T follicular helper cell (primary cell): Measurements from ENCODE around the gene SCGN.

Experiments used
- DNase-seq: peaks from one replicate; pipeline ENCODE4 v3.0.0-alpha.2; 2020; ENCODE audit warnings: low read depth

SCGN gene

DNA sequence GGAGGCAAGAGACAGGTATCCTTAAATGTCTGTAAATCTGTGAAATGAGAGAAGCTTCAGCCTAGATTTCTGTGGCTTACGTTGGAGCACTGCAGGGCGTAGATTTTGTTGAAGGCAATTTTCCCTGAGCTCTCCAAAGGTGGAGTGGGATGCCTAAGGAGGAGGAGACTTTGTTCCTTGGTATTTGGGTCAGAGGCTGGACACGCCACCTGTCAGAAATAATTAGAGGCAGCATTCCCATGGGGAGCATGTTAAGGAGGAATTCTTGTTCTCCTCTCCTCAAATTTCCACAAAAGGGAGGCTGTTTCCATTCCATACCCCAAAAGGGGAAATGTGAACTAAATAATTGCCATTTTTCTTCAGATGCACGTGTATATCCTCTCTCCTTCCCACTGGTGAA is 11.1 kb upstream of the SCGN start:
- no peak for DNase-seq

DNA sequence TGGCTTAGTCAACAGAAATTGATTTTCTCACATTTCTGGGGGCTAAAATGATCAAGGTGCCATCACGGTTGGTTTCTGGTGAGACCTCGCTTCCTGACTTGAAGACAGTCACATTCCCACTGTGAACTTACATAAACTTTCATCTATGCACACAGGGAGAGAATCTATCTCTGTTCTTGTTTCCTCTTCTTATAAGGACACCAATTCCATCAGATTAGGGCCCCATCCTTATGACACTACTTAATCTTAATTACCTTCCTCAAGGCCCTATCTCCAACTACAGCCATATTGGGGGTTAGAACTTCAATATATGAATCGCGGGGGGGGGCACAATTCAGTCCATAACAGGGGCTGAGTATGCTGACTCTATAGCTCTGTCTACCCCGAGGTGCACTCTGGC is 10.6 kb upstream of the SCGN start:
- DNase-seq: no peak

DNA sequence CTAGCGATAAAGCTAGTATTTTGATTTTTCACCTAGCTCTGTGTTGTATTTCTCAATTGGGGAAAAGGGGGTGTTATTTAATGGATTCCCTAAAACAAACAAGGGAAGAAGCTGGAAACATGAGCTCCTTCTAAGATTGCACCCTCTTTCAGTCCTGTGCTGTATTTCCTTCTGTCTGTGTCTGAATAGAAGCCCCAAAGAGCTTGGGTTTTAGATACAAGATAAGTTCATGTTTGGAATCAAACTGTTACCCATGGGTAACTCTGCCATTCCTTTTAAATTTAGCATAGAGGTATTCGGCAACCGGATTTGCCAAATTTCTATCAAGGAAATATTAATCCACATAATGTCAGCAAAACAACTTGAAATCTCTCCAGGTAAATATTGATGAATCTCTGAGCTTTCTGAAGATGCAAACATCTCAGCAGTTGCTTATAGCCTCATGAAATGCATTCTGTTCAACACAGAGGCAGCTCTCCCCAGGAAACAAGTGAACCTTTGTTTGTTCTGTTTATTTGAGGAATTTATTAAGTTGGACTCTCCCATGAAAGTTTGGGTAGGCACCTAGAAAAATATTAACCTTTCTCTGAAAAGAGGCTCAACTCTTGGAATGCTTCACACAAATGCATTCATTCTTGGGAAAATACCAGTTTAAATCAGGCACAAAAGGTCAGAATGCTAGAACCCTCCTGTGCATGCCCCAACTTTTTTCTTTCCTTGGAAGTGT is 9.9 kb upstream of the SCGN start:
- DNase-seq: no peak

DNA sequence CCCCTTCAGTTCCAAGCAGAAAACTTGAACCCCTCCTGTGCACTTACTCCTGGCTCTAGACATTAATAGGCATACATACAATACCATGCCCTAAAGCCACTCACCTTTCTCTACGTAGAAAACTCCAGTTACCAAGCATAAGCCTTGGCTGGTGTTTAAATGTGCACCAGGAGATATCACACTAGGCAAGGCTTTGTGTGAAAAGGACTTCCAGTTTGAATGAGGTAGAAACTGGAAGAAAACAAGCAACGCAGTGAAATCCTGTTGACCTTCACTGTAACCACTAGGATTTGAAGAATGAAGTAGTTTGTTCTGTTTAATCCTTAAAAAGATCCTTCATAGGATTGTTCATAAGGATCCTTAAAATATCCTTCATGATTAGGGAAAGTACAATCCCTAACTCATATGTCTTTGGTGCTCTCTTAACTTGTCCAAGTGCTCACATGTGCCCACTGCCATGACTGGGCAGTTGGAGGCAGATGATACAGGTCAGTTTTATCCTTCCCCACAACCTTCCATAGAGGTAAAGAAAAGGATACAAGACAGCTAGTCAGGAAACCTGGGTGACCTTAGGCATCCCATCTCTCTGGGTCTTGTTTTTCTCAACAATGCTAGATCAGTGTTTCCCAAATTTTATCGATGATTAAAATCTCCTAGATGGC is 9.2 kb upstream of the SCGN start:
- no peak for DNase-seq

DNA sequence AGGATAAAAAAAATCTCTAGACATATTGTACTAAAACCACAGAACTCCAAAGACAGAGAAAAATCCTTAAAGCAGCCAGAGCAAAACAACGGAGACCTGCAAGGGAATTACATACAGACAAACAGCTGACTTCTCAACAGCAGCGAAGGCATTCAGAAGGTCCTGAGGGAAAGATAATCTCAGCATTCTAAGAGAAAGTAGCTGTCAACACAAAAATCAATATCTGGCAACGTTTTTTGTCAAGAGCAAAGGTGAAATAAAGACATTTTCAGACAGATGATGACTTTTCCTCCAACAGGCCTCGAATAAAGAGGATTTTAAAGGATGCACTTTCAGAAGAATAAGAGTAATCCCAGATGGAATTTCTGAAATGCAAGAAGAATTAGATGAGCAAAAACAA is 6.1 kb upstream of the SCGN start:
- no peak for DNase-seq

DNA sequence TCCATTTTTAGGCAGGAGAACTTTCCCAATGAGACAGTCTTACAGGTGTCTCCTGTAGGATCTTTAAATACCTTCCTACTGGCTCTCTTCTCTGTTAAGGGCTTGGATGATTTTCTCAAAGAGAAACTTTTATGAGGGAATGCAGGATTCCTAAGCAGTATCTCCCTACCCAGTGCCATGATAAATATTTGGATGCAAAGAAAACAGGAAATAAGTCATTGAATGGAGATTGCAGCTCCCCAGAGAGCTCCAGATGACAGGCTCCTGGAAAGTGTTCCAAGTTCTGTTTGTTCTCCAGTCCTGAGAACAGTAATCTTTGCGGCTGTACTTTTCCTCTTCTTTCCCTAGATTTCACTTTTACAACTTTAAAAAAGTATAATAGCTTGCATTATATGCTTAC is 2.4 kb upstream of the SCGN start:
- no peak for DNase-seq

DNA sequence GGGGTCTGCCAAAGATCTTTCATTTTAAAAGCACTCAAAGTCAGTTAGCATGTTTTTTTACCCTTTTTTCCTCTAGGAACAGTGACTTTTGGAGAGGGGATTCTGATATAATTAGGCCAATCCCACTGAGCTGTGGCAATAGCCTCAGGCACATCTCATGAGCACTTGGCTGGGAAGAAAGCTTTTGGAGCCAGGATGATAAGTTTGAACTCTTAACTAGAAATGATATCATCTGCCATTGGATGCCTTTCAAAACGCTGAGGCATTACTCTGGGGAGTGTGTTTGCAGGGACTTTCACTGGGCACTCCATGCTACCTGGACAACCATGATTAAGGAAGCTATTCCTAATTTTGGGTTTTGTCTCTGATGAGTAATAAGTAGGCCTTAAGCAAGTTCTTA is 3.7 kb downstream of the SCGN start:
- DNase-seq: no peak

DNA sequence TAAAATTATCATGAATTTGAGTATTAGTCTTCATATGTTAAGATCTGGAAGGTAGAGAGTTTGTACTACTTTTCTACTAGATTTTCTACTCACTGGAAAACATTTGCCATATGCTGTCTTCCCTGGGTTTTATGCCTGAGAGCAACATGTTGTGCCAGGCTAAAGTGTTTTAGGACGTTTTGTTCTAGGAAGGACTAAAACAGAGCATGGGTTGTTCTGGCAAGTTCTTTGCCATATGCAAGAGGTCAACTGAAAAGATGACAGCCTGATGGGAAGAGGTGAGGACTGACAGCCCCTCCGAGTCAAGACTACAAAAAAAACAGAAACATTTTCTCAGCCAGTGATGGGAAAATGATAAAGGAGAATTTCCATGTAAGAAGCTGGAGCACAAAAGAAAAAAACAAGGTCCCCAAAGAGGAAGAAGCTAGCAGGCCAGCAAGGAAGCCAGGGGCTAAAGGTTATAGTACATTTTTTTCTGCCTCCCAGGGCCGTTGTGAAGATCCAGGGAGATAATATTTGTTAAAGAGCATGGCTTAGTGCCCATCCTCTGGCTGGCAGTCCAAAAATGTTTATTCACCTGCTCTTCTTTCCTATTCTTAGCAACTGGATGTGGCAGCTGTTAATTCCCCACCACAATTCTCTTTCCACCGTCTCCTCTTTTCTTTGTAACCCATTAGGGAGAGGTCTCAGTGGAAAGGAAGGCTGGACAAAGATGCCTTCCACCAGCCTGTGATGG is 7.8 kb downstream of the SCGN start:
- DNase-seq: no peak

DNA sequence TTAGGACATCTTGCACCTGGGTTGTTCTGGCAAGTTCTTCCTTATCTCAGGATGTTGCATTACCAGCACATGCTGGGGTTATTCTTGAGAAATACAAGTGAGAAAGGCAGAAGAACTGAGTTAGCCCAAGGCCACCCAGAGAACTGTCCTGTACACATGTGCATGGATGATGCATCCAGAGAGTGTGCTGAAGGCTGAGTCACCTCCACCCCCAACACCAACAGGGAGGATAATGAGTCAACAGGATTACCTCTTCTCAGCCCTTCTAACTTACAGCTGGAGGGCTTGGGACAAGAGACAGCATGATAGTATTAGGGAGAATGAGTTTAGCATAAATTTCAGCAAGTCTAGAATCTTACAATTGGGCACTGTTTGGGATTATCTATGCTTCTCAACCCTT is 8.5 kb downstream of the SCGN start:
- DNase-seq: no peak

DNA sequence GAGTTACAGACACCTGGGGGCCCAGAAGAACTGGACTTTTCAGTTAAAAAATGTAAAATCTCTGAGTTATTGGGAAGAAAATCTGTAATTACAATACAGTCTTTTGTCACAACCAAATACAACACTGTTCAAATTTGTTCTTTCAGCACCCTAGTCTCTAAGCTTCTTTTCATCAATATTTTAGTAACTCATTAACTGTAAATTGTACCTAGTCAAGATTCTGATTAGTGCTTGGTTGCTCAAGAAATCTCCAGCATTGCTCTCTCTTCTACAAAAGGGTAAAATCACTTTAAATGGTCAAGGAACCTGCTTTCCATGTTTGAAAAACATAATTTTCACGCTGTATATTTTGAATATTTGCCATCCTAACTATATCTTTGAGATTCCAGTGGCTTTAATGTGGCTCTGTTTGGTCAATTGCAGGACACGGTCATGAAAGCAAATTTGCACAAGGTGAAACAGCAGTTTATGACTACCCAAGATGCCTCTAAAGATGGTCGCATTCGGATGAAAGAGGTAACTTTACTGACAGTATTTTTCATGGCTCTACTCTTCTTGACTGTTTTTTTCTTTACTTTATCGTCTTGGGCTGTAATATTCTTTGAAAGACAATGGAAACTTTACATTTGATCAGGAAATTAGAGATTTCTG is 9.2 kb downstream of the SCGN start:
- no peak for DNase-seq

DNA sequence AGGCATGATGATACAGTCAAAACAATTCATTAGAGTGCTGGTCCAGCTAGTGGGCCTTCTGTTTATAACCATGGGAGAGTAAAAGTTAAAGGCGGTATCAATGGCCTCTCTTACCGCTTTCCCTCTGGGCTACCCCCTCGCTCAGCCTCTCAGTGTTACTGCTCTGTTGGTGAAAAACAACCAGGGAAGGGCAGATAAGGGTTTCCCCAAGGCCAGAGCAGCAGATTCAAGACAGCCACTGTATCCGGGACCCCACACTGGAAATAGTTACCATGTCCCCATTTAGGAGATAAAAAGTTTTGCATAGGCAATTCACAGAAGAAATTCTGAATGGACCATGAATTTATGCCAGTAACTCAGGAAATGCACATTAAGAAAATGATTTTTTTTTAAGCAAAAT is 13.4 kb downstream of the SCGN start:
- DNase-seq: no peak

DNA sequence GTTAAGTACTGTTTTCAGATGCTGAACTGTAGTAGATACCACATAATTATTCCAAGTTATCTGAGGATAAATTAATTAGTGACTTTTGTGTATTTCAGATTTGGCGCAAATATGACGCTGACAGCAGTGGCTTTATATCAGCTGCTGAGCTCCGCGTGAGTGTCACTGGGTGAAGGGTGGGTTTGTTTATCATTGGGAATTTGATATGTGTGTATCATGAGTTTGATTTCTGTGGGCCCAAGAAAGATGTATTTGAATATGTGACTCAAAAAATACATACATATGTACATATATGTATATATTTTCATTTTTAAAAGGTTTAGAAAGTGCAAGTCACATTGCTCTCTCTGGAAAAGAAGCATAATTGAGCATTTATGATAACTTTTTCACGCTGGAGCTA is 17.4 kb downstream of the SCGN start:
- no peak for DNase-seq

DNA sequence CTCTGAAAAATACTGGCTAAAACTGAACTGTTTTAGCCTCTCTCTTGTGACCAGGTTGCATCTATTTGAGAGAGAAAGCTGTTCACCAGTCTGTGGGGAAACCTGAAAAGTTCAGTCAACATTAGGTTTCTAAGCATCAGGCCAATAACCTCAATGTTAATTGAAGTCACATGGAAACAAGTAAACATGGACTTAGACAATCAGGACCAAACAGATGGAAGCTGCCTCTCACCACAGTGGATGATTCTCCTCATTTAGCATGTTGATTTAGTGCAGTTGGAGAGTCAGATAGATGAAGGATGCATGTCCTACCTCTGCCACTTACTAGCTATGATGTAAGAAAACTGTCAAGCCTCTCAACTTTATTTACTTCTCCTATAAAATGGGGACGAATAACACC is 18.2 kb downstream of the SCGN start:
- DNase-seq: no peak

DNA sequence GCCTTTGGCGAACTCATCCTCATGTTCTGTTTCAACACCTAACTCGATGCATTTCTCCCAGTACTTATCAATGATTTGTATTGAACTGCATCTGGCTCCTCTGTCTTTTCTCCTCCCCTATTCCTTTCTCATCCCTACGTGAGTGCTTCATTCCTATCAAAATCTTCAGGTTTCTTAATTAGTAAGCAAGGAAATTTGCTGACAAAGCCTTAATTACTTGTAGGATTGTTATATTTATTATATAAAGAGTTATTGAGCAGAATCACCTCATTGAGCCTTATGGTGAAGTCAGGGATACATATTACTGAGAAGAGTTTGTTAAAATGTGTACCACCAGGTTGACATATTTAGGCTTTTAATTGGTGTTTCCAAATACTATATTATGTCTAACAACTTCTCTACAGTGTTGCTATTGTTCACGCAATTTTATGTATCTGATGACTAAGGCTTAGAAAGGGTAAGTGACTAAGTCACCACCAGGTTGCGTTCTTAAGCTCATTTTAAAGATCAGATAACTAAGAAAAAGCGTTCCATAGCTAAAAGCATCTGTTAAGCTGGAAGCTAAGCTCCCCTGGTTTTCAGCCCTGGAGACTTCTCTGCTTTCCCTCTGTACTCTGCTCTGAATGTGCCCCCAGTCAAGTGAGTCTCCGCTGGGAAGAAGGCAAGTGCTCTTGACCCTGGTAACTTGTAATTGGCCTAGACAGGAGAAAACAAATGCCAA is 18.9 kb downstream of the SCGN start:
- no peak for DNase-seq

DNA sequence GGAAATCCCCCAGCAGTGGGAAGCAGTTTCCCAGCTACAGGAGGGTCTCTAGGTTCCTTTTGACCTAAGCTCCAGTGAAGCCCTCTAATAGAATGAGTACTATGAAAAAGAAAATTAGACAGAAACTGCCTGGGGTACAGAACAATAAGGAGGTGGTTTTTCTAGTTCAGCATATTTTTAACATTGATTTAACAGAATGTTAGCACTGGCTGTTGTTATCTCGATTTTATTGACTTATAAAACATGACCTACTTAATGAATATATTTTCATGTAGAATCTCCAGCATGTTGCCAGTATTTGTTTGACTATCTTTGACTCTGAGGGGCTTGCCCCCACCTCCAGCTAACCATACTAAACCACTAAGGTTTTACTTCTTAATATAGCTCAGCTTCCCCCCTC is 19.6 kb downstream of the SCGN start:
- no peak for DNase-seq

DNA sequence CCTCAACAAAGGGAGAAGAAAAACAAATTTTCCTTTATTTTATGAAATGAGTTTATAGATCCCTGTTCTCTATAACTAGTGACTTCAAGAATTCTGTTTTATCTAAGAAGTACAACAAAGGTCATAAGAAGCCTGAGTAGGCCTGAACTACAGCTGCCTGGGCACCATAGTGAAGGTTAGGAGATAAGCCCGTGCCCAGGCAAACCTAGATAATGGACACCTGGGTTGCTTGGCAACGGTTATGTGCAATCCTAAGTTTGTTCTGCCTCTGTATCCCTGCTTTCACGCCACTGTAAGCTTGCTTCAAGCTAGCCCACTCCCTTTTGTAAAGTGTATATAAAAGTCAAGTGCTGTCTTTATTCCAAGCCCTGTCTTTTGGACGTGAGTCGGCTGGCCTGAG is 23.2 kb downstream of the SCGN start:
- DNase-seq: no peak

DNA sequence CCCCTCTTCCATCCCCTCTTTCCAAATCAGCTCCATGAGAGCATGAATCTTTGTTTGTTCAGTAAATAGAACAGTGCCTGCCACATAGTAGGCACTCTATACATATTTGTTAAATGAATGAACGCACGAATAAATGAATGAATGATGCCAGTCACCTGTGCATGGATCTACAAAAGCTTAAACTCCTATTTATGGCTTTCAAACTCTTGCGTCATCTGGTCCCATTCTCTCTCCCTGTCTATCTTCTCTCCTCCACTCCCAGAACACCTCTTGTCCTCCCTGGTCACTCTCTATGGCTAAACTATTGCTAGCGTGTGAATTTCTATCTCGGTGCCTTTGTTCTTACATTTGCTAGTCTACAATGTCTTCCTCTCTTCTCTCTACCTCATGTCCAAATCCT is 24.8 kb downstream of the SCGN start:
- DNase-seq: no peak

DNA sequence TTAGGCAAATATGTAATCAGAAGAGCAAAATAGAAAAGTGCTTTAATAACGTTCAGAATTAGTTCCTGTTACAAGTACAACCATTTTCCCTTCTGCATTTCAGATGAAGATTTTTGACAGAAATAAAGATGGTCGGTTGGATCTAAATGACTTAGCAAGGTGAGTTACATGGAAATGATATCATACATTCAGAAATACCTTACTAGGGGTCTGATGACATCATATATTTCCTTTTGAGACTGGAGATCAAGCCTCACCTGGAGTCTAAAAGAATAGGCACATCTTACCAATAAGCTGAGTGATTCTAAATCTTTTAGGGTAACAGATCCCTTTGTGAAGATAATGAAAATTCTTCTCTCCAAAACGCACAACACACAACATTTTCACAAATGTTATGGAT is 29.8 kb downstream of the SCGN start:
- no peak for DNase-seq

DNA sequence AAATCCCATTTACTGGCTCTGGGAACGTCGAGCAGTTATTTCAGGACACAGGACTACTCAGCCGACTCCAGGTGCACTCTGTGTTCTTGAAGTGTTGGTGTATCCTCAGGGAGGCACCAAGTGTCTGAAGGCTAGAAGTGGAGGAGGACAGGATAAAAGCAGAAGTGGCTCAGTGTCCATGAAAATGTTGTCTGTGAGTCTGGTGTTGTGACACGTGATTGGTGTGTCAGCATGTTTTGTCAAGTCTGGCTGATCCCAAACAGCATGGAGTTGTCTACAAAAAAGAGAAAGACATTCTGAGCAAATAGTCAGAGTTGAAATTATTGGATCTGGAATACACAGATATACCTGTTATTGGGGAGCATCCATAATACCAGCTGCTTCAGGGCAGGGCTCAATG is 30.3 kb downstream of the SCGN start:
- no peak for DNase-seq

DNA sequence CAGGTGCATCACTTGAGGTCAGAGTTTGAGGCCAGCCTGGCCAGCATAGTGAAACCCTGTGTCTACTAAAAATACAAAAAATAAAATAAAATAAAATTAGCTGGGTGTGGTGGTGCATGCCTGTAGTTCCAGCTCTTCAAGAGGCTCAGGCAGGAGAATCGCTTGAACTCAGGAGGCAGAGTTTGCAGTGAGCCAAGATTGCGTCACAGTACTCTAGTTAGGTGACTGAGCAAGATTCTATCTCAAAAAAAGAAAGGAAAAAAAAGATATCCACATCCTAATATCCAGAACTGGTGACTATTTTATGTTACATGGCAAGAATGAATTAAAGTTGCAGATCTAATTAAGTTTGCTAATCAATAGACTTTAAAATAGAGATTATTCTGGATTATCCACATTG is 32.5 kb downstream of the SCGN start:
- DNase-seq: no peak

DNA sequence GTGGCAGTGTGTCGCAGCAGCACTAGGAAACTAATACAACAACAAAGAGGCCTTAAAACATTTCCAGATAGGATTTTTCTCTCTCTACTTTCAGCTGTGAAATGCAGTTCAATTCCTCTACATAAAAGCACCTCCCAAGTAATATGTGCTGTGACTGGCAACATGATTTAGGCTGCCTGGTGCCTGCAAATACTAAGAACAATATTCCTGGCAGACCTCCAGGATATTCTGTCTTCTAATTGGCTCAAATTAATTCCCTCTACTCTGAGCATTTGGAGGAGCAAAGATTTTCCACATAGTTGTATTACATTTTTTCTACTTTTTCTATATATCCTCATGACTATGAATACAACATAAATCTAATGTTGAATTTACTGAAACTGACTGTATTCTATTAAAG is 33.2 kb downstream of the SCGN start:
- no peak for DNase-seq

DNA sequence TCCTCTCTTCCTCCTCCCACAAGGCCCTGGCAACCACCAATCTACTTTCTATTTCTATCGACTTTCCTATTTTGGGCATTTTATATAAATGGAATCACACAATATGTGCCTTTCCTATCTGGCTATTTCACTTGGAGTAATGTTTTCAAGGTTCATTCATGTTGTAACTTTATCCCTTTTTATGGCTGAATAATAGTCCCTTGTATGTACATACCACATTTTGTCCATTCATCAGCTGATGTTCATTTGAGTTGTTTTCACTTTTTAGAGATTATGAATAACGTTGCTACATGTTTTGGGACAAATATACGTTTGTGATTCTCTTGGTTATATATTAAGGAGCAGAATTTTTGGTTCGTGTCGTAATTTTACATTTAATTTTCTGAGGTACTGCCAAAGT is 33.9 kb downstream of the SCGN start:
- no peak for DNase-seq
